ENCODE results near the gene MOV10L1. TPM values are rescaled to one million over a fixed set of nuclear protein-coding genes. Genes with fewer than 3 reads are reported as not detected.

MOV10L1 gene
- total RNA-seq, 4 donors from 2014 or later, result 0.13 to 1.7 (median 1.6) TPM; not detected in 1

GRCh38 chr22:50180727-50181521 is 91.1 kb downstream of the MOV10L1 start:
- WGBS, 2 donors, result 90 to 92% methylated on average over 26 of the region's 27 CpGs
- DNase-seq (ENCODE audit: low spot score in 2 of 2), result no peak
- intact Hi-C loops (cut with DNase I; ENCODE audit: low total_unique reads), result loop anchor here (10.0 kb wide), 1 partner anchor 246 kb away; no protein-coding TSS in a partner anchor

GRCh38 chr22:50182176-50183081 is 92.6 kb downstream of the MOV10L1 start:
- TF ChIP-seq CTCF (IDR thresholded peaks at IDR 0.05) (no peak), POLR2A (IDR thresholded peaks at IDR 0.05) (no peak)
- no peak overlapping the region for H3K4me3 ChIP-seq (ENCODE audit: low read depth, poor library complexity, severe bottlenecking)
- intact Hi-C loops (cut with DNase I; ENCODE audit: low total_unique reads), result loop anchor here (10.0 kb wide), 1 partner anchor 248 kb away; no protein-coding TSS in a partner anchor
- 48 to 75% methylated on average over 17 to 24 of the region's 31 CpGs for WGBS, 2 donors
- DNase-seq (ENCODE audit: low spot score in 2 of 2), result no peak

More at GRCh38 chr22:50180727-50181521, 91.1 kb downstream of the MOV10L1 start:
- TF ChIP-seq CTCF (IDR thresholded peaks at IDR 0.05) (no peak), POLR2A (IDR thresholded peaks at IDR 0.05) (no peak)
- H3K4me3 ChIP-seq (ENCODE audit: low read depth, poor library complexity, severe bottlenecking), result no peak overlapping the region

- H3K4me3 ChIP-seq (ENCODE audit: low read depth, poor library complexity, severe bottlenecking), result no peak overlapping the region
- 72 to 80% methylated on average over 18 to 19 of the region's 19 CpGs for WGBS, 2 donors
- TF ChIP-seq CTCF (IDR thresholded peaks at IDR 0.05) (no peak), POLR2A (IDR thresholded peaks at IDR 0.05) (no peak)
- DNase-seq (ENCODE audit: low spot score in 2 of 2), result no peak
- intact Hi-C loops (cut with DNase I; ENCODE audit: low total_unique reads), result loop anchor here (10.0 kb wide), 1 partner anchor 249 kb away; no protein-coding TSS in a partner anchor
These were observed 93.5 kb downstream of the MOV10L1 start for GRCh38 chr22:50183141-50183971.

- DNase-seq (ENCODE audit: low spot score in 2 of 2), result peak in 1 of 2 donors; percentile 94
- TF ChIP-seq POLR2A (IDR thresholded peaks at IDR 0.05), result no peak
- TF ChIP-seq CTCF (IDR thresholded peaks at IDR 0.05), result no peak
- no peak overlapping the region for H3K4me3 ChIP-seq (ENCODE audit: low read depth, poor library complexity, severe bottlenecking)
- 55 to 68% methylated on average over 24 to 30 of the region's 32 CpGs for WGBS, 2 donors
- intact Hi-C loops (cut with DNase I; ENCODE audit: low total_unique reads), result loop anchor here (10.0 kb wide), 1 partner anchor 249 kb away; no protein-coding TSS in a partner anchor
These were observed 94.4 kb downstream of the MOV10L1 start for GRCh38 chr22:50184004-50184901.

Measured in lower leg skin (tissue), 4 donors.